Middle frontal gyrus (tissue), 1 donor: Measurements from ENCODE around the gene ARHGDIA.

ENCODE experiments used
- DNase-seq: peaks from one replicate; pipeline ENCODE4 v3.0.0-alpha.2; 2015; ENCODE audit warnings: low spot score; ENCODE audit errors: extremely low spot score

ARHGDIA gene

DNA sequence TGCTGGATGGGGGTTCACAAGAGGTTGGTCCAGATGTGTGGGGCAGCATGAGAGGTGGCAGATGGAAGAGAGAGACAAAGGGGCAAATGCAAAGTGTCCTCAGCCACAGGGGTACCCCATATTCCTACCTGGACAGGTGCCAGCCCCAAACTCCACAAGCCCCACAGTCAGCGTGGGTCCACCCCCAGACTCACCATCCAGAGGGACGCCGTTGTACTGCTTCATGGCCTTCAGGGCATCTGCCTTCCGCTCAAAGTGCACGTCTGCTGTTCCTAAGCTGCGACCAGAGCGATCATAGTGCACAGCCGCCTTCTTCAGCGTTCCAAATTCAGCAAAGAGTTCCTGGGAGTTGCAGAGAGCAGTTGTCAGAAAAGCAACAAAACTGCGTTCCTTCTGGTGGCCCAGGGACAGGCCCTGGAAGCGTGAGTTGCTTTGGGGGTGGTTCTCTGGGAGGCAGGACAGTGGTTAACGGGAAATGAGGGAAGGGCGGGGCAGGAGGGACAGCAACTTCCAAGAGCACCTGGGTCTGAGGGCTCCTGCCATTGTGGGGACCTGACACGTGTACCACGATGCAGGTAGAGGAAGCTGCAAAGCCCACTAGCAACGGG is 18.0 kb upstream of the ARHGDIA start:
- no peak for DNase-seq

DNA sequence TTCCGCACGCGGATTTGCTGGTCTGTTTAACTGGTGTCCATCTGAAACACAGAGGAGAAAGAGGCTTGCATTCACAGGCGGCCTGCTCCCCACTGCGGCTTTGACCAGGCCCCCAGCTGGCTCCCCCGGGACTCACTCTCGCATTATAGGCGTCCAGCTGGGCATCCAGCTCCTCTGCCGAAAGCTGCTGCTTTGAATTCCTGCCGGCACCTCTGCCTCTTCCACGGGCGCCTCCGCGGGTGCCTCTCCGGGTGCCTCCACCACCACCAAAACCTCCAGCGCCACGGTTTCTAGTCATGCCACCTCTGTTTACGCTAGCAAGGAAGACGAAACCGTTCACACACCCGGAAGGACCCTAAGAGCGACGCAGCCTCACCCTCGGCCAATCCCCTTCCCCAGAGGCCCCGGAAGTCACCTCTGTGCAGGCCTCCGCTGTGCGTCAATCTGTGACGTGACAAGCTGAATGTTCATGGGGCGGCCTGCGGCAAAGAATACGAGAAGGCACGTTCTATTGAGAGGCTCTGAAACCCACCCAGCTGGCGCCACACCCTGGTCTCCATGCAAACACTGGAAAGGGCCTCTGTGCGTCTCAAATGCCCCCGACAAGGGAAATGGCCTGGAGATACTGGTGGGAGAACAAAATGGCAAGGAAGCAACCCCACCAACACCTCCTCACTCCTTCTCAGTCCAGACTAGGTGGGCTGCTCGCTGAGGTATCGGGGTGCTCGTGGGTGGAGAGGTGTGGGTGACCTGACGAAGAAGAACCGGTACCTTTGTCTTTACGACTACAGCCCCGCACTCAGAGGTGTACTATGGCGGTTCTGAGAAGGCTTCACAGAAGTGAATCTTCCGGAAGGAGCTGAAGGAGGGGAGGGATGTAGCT is 17.2 kb upstream of the ARHGDIA start:
- DNase-seq, result no peak

DNA sequence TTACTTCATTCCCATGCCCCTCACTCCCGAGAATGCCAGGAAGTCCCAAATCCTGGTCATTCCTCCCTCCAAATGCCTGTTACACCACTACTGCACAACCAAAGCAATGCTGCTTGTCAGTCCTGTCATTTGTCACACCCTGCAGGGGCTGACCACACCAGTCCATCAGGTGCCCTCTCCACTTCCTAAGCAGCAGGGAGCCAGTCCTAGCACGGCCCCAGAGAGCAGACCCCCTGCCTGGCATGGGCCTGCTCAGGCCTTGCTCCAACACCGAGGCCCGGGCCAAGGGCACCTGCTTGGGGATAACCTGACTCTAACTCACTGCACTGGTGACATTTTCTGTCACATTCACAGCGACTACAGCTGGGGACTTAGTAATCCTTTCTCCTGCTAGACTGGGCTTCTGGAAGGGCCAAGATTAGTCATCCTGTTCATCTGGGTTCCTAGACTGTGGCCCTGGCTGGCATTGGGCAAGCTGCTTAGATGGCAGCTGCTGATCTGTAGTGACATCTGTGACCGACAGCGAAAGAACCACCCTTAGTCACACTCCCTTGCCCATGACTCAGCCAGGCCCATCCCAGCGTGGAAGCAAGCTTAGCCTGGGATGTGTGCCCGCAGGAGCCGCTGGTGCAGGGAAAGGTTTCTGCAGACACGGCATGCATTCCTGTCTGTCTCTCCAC is 14.9 kb upstream of the ARHGDIA start:
- DNase-seq, result no peak

DNA sequence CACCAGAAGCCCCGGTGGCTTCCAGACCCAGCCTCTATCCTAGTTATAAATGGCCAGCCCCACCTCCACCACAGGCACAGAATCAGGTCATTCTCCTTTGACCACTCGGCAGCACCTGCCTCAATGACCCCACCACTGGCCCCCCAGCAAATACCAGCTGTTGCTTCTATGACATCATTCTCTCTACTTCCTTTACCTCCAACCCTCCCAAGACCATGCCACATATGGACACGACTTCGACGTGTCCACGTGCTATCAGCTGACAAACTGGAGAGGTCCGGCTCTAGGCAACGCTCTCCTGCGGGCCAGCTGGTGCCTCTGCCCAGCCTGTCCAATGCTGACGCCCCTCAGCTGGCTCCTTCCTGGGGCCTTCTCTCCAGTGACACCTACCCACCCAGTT is 14.3 kb upstream of the ARHGDIA start:
- no peak for DNase-seq

DNA sequence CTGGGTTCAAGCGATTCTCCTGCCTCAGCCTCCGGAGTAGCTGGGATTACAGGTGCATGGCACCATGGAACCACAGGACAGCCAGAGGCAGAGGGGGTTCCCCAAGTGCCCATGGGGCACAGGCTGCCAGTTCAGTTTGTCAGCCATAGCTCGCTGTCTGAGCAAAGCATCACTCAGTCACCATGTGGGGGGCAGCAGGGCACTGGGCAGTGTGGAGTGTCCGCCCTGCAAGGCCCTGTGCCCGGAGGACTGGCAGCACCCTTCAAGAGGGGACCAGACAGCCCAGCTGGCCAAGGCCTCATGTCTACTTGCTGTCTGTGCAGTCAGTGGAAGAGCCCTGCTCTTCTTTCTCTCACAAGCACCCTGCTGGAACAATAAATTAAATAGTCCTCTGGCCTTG is 13.8 kb upstream of the ARHGDIA start:
- DNase-seq, result no peak

DNA sequence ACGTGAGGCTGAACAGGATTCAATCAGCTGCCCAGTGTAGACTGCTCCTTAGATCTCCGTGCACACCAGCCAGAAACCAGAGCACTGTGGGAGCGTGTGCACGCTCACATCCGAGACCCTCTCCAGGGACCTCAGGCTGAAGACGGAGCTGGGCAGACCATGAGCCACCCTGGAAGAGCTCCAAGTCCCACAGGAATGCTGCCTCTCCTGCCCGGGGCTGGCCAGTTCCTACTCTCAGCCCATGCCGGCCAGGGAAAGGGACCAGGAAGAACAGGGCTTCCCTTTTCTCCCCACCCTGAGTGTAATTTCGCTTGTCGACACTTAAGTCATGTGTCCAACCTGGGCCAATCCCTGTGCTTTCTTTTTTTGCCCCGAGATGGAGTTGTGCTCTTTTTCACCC is 13.4 kb upstream of the ARHGDIA start:
- DNase-seq, result no peak

DNA sequence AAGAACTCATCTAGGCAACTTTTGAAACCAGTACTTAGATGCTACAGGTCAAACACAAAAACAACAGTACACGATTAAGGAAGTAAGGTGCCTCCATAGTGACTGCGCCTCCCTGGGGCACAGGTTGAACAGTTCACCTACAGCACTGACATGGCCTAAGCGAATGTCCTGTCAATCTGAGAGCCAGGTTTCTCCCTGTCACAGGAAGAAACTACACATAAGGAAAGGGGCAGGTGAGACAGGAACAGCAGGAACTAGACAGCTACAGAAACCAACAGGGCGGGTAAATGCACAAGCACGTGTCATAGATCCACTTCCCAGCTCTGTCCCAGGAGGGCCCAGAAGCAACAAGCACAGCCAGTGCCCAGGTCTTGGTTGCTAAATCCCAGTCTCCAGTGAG is 8.0 kb upstream of the ARHGDIA start:
- no peak for DNase-seq

DNA sequence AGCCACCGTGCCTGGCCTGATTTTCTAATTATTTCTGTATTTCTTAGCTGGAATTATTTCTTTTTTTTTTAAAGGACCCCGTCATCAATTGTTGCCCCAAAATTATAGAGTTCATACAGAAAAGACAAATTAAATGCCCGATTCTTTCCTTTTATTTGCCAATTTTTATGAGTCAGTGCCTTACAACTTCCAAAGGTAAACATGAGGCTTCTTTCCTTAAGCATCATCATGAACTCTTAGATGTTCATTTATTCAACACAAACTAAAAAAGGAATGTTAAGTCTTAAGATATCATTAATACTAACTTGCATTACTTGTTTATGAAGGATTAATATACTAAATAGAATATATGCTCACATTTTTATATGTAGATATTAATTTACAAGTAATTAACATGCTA is 7.2 kb upstream of the ARHGDIA start:
- no peak for DNase-seq

DNA sequence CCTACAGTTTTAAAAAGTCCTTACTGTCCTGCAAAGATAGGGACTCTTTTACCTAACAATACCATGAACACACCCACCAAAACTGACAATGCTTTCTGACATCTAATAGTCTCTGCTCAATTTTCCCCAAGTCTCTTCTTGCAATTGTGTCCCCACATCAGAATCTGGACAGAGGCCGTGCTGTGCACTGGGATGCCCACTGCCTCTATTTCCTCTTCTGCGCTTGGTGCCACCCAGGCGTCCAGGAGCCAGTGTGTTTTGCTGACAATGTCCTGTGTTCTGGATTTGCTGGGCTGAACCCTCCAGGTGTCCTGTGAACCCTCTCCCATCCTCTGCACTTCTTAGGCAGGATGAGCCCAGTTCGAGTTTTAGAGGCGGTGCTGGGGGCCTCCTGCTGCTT is 6.4 kb upstream of the ARHGDIA start:
- DNase-seq, result no peak

DNA sequence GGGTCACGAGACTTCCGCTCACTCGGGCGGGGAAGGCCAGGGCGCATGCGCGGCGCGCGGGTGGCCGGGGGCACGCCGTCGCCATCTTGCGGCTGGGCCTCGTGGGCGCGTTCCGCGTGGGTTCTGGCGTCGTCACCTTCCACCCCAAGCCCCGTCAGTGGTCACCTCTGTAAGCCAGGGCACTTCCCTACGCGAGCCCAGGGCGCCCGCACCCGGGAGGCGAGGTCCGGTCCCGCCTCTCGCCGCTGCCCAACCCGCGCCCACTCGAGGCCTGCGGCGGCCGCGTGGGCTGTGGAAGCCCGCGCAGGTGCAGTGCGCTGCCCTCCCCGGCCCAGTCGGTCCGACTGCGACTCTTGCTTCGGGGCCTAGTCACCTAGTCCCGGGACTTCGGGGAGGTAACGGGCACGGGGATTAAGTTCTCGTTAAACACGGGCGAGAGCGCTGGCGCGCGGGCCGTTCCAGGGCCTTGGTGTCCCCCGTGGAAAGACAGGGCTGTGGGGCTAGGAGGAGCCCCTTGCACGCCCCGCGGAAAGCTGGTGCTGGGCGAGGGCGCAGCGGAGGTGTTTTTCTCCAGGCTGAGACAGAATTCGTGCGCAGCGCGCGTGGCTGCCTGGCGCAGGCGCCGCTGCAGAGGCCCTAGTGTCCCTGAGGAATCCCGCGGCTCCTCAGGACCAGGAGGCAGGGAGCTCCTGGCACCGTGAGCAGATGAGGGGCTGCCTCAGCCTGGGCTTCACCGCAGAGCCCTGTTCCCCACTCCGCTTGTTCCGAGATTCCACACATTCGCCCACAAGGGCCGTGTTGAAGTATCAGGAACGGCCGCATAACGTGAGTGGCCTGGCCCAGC is 472 bp upstream of the ARHGDIA start:
- peak; percentile 81 for DNase-seq

DNA sequence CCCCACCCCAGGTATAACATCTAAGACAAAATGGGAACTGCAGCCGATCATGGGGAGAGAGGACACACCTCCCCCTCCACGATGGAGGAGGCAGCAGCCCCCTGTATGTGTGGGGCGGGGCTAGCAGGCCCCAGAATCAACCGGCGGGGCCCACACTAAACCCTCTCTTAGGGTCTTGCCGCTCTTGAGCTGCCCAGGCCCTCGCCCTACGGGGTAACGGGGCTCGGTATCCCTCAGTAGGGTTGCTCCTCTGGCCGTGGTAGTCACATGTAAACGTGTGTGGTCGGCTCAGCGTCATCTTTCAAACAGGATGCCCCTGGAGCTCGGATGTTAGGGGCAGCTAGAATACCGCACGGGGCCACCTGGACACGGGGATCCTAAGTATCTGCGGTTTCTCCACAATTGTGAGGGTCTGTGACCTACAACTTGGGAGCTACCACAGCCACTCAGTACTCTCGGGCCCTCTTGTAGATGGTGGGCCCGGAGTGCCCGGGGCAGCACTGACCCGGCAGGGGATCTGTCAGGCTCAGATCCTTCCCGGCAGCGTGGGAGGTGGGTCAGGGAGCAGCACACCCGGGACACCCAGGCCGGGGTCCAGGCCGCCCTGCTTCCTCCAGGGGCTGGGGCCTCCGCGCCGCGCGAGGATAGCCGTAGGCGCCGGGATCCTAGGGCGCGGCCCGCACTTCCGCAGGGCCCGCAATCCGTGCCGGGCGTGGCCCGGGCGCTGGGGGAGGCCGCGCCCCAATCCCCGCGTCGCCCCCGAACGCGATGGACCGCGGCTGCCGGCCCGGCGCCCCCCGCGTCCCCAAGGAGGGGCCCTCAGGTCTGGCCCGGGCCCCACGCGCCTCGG is 781 bp downstream of the ARHGDIA start:
- no peak for DNase-seq

DNA sequence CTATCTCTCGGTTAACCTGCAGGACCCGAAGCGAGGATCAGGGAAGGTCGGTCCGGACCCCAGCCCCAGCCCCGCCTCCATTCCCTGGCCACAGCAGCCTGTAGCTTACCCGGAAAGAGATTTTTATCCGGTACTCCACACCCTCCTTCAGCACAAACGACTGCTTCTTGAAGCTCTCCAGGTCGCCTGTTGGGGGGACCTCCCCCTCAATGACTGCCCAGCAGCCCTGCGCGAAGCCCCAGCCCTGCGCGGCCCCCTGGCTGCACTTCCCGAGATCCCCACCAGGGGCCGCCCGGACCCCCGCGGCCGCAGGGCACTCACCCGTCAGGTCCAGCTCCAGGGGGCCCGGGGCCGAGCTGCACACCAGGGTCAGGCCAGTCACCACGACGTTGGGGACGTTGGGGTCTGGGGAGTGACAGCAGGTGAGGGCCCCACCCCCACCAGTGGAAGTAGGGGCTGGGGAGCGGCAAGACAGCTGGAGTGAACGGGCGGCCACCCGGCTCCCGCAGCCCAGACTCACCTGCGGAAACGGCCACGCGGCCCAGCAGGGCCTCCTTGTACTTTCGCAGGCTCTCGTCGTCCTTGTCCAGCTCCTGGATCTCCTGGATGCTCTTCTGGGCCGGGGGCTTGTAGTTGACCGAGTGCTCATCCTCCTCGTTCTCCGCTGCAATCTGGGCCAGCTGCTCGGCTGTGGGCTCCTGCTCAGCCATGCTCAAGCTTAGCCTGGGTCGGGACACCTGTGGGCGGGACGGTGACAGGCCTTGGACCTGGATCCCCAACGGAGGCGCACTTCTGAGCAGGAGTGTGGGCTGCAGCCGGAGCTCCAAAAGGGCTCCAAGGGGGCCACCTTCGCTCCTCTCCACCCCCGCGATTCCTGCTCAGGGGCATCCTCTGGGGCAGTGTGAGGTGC is 1.7 kb downstream of the ARHGDIA start:
- no peak for DNase-seq

DNA sequence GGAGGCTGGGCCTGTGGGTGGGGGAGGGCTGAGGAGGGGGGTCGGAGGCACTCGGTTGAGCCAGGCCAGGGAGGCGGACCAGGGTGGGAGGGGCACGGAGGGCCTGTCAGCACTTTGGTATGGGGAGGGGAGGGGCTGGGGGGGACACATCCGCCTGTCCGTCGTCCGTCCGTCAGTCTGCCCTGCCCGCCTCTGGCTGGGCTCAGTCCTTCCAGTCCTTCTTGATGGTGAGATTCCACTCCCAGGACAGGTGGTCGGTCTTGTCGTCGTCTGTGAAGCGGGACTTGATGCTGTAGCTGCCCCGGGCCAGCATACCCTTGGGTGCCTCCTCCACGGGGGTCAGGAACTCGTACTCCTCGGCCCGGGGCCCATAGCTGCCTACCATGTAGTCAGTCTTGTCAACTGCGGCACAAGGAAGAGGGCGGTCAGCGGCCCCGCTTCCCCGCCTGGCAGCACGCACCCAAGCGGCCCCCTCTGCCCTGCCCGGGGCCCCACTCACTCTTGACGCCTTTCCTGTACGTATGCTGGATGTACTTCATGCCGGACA is 2.4 kb downstream of the ARHGDIA start:
- no peak for DNase-seq

DNA sequence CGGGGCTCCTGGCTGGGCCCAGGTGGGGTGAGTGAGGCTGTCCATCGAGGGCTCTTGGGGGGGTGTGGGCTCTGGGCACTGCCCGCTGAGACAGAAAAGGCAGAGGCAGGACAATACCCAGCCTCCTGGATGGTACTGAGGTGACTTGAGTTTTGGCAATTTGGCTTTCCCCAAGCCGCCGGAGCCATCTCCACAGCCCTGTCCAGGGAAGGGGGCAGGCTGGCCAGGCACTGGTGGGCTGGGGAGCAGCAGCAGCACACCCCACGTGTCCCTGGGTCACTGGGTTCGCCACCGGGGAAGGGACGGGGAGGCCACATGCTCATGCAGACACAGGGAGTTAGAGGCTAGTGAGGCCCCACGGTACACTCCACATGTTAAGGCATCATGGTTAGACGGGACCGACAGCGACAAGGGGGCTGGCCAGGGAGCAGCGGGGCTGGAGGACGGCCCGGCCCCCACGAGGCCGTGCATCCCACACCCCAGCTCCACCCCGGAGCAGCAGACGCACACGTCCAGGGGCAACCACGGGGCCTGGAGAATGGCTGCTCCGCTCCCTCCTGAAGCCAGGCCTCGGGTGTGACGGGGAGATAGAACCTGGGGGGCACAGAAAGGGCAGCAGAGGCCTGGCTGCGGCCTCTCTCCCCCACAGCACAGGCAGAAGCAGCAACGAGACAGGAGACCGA is 3.0 kb downstream of the ARHGDIA start:
- no peak for DNase-seq

DNA sequence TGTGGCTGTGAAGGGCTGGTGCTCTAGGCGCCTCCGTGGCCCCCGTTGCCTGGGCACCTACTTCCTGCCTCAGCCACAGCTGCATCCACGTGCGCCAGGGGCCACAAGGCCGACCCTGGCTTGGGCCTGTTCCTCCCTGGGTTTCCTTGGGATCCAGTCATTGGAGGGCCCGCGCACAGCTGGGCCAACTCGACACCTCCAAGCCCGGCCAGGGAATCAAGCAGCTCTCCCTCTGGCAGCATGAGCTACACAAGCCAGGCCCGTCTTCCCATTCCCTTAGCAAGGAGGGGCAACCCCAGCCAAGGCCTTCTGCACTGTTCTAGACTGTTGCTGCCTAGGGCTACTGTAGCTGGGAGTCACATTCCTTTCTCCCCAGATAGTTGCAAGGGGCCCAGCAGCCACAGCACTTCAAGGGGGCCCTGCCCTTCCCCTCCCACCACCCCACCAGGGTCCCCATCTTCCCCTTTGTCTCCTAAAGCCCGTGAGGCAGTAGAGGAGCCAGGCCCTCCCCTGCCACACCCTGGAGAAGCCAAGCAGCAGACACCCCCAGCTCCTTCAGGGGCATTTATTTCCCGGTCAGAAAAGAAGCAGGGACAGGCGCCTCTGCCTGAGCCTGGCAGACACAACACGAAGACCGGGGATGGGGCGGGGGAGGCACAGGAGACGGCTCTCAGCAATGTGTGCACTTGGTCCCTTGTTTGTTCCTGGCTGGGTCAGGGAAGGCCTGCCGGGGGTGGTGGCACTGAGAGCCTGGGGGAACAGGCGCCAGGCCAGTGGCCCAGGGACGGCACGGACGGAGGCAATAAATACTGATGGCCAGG is 3.8 kb downstream of the ARHGDIA start:
- no peak for DNase-seq

DNA sequence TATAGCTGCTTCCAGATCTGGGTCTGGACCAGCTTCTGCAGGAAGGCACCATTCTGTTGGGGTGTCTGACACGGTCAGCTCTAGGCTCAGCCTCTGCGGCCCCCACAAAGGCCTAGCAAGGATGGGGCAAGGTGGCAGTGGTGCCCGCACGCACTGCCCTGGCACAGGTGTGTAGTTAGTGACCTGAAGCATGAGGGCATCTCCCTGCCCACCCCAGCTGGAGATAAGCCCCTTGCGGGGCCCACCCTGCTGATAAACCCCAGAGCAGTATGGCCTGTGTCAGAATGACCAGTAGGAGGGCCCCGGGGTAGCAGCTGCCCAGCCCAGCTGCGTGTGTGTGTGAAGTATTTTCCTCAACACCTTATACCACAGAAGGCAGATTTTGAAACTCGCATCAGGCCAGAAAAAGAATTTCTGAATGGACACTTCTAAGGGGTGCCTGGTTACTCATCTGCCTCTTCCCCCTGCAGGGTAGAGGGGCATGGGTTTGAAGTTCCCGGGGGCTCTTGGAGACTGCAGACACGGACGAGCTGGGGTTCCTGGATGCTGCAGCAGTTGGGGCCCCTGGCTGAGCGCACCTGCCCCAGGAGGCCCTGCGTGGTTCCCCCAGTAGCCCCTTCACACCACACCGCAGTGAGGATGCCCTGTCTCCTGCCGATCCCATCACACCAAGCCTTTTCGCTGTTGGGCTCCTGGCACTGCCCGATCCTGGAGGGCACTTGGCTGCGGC is 4.5 kb downstream of the ARHGDIA start:
- DNase-seq, result no peak
